Fibroblast of lung (primary cell): Measurements from ENCODE around the gene CCDC197.

ENCODE experiments used
- EZH2 ChIP-seq: IDR thresholded peaks from 2 replicates; pipeline ENCODE4 v1.5.1; 2012; ENCODE audit warnings: low read length, control low read depth, mild to moderate bottlenecking; ENCODE audit errors: missing control alignments
- TF ChIP-seq, protein P1 (sequence below), 2 donors: IDR thresholded peaks in 1 of 2; conservative IDR thresholded peaks in 1 of 2; 1 replicate in 1 of 2; 2 replicates in 1 of 2; pipeline ENCODE4 v1.5.1; 2011 to 2012; ENCODE audit warnings: low read length in 2 of 2, control low read depth in 1 of 2, inconsistent platforms in 1 of 2, low read depth in 1 of 2, mild to moderate bottlenecking in 1 of 2

DNA sequence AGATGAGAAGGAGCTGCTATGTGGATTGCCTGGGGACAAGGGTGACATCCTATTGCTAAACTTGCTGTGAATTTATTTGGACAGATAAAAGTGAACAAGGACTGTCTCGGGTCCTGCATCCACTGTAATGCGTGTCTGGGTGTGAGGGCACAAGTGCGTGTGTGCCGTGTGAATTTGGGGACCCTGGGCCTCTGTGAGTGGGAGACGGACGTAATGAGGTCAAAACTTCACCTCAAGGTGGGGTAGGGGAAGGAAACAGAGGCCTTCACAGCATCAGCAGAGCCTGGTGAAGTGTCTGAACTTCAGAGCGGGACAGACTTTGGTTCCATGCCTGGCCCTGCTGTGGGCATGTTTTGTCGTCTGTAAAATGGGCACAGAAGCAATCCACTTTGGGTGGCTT, 35.5 kb upstream of the CCDC197 start:
- TF ChIP-seq, protein P1, sequence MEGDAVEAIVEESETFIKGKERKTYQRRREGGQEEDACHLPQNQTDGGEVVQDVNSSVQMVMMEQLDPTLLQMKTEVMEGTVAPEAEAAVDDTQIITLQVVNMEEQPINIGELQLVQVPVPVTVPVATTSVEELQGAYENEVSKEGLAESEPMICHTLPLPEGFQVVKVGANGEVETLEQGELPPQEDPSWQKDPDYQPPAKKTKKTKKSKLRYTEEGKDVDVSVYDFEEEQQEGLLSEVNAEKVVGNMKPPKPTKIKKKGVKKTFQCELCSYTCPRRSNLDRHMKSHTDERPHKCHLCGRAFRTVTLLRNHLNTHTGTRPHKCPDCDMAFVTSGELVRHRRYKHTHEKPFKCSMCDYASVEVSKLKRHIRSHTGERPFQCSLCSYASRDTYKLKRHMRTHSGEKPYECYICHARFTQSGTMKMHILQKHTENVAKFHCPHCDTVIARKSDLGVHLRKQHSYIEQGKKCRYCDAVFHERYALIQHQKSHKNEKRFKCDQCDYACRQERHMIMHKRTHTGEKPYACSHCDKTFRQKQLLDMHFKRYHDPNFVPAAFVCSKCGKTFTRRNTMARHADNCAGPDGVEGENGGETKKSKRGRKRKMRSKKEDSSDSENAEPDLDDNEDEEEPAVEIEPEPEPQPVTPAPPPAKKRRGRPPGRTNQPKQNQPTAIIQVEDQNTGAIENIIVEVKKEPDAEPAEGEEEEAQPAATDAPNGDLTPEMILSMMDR (conservative IDR thresholded peaks at IDR 0.05 in 1 of 2, IDR thresholded peaks at IDR 0.05 in 1 of 2; ENCODE audit: low read depth in 1 of 2, low read length in 2 of 2) = no peak
- no peak for TF ChIP-seq EZH2
